Spleen (tissue), 11 donors: ENCODE measurements around the gene DYSF. TPM values are rescaled to one million over a fixed set of nuclear protein-coding genes. Genes with fewer than 3 reads are reported as not detected.

ENCODE experiments used
- DNase-seq: peaks from one replicate; pipeline ENCODE4 v3.0.0-alpha.2; 2020
- H3K27ac ChIP-seq, 8 donors: fragments of 200-600 bp; sonication (generic) in 7 of 8; 1 replicate in 4 of 8; 2 replicates in 4 of 8; pipeline versions ENCODE4 v1.5.0 to v1.8.0; 2016 to 2021; ENCODE audit warnings: inconsistent platforms in 4 of 8, mild to moderate bottlenecking in 4 of 8, moderate library complexity in 1 of 8
- H3K27me3 ChIP-seq, 7 donors: fragments of 200-600 bp; sonication (generic) in 6 of 7; replicated peaks in 1 of 7; 1 replicate in 4 of 7; 2 replicates in 3 of 7; pipeline versions ENCODE4 v1.5.0 to v1.8.0; 2016 to 2021; ENCODE audit warnings: inconsistent platforms in 3 of 7, mild to moderate bottlenecking in 1 of 7
- H3K36me3 ChIP-seq, 6 donors: fragments of 200-600 bp; sonication (generic) in 5 of 6; 1 replicate in 4 of 6; 2 replicates in 2 of 6; pipeline versions ENCODE4 v1.5.0 to v1.8.0; 2016 to 2021; ENCODE audit warnings: inconsistent platforms in 2 of 6
- H3K4me1 ChIP-seq, 6 donors: fragments of 200-600 bp; sonication (generic) in 5 of 6; 1 replicate in 3 of 6; 2 replicates in 3 of 6; pipeline versions ENCODE4 v1.5.0 to v1.8.0; 2016 to 2021; ENCODE audit warnings: inconsistent platforms in 3 of 6
- H3K4me3 ChIP-seq, 8 donors: fragments of 200-600 bp; sonication (generic) in 7 of 8; 1 replicate in 4 of 8; 2 replicates in 4 of 8; pipeline versions ENCODE4 v1.5.0 to v1.8.0; 2016 to 2021; ENCODE audit warnings: inconsistent platforms in 4 of 8, mild to moderate bottlenecking in 4 of 8, moderate library complexity in 2 of 8
- H3K9me3 ChIP-seq, 8 donors: fragments of 200-600 bp; sonication (generic) in 7 of 8; 1 replicate in 4 of 8; 2 replicates in 4 of 8; pipeline versions ENCODE4 v1.5.0 to v1.8.0; 2016 to 2021; ENCODE audit warnings: inconsistent platforms in 4 of 8
- CTCF ChIP-seq, 11 experiments: fragments of 200-600 bp in 7 of 11; fragments of 450-650 bp in 4 of 11; sonication (generic) in 4 of 11; IDR thresholded peaks in 8 of 11; conservative IDR thresholded peaks in 3 of 11; 1 replicate in 7 of 11; 2 replicates in 4 of 11; pipeline versions ENCODE4 v1.4.0 to v1.8.0; 2016 to 2021; ENCODE audit warnings: antibody characterized with exemption in 11 of 11, inconsistent platforms in 4 of 11, mild to moderate bottlenecking in 1 of 11
- POLR2A ChIP-seq, 3 donors: fragments of 450-650 bp; IDR thresholded peaks; one replicate each; pipeline ENCODE4 v1.5.1; 2017; ENCODE audit warnings: antibody characterized with exemption in 3 of 3, mild to moderate bottlenecking in 1 of 3
- POLR2AphosphoS5 ChIP-seq, 3 donors: sonication (generic); formaldehyde crosslinking; IDR thresholded peaks; one replicate each; pipeline ENCODE4 v1.5.1; 2017; ENCODE audit warnings: antibody characterized with exemption in 3 of 3
- WGBS, 5 donors: extraction: QIAGEN DNeasy Blood & Tissue Kit in 3 of 5; methylation state at CpG; one replicate each; pipeline versions ENCODE4 v1.1.5 to v1.1.7; 2013 to 2018; 5-methylcytosine and 5-hydroxymethylcytosine counted together
- intact Hi-C: fragments of 100-400 bp; cut with DNase I; formaldehyde crosslinking; loops from one replicate; pipeline ENCODE4 v1.15.0; 2023; ENCODE audit warnings: low total_unique reads
- polyA plus RNA-seq, 3 donors: library from polyadenylated mRNA; stranded (reverse); fragments of 200-250 nt; gene quantifications; one replicate each; pipeline ENCODE4 v1.2.1, GENCODE V29; 2013
- total RNA-seq, 7 donors: library from RNA; depleted of rRNA in 3 of 7; stranded (reverse); fragments of >200 nt in 3 of 7; fragmentation: NEBNext Ultra II Directional in 4 of 7; extraction: Animal tissue kit (Norgen Biotek cat#: 25700) in 4 of 7; gene quantifications; one replicate each; pipeline versions ENCODE4 v1.1.0 to v1.2.1, GENCODE V29; 2016 to 2021
- donor health status: healthy with polysubstance abuse.
- donor health status: DM: no; HTN: no; CAD: no; lungs with moderate emphysema.
- donor health status: DM: no; HTN: no; CAD: no.
- donor health status: Bipolar disorder and iron deficiency.
- donor health status: healthy.
- donor health status: DM: no; HTN: no; CAD: no.
- donor health status: DM: yes; HTN: yes; CAD: no.

The DYSF gene
- total and polyA plus RNA-seq, 10 donors = 4.0 to 287 (median 124) TPM

- H3K36me3 ChIP-seq = peaks cover 0 to 100% (median 21%) of the 10 kb centered on the region in 6 donors
- TF ChIP-seq POLR2AphosphoS5 (IDR thresholded peaks at IDR 0.05) = no peak
- no peak for TF ChIP-seq POLR2A (IDR thresholded peaks at IDR 0.05)
- no peak for TF ChIP-seq CTCF (IDR thresholded peaks at IDR 0.05 in 8 of 11, conservative IDR thresholded peaks at IDR 0.05 in 3 of 11)
- H3K9me3 ChIP-seq = no peaks in the 10 kb centered on the region
- intact Hi-C loops = no loop called here
- WGBS, 5 donors = 61 to 76% (median 71%) methylated on average over 8 of the region's 8 CpGs
- H3K27me3 ChIP-seq = no peaks in the 10 kb centered on the region
- H3K4me1 ChIP-seq = peaks cover 2 to 24% (median 14%) of the 10 kb centered on the region in 6 donors
- no peak overlapping the region for H3K27ac ChIP-seq
- no peak overlapping the region for H3K4me3 ChIP-seq
- DNase-seq = no peak
Measured at GRCh38 chr2:71599038-71599437, 145.7 kb downstream of the DYSF start.

- peaks cover 0 to 100% (median 21%) of the 10 kb centered on the region in 6 donors for H3K36me3 ChIP-seq
- TF ChIP-seq POLR2A (IDR thresholded peaks at IDR 0.05) (no peak), POLR2AphosphoS5 (IDR thresholded peaks at IDR 0.05) (peak in 1 of 3 donors; percentile 40), CTCF (IDR thresholded peaks at IDR 0.05 in 8 of 11, conservative IDR thresholded peaks at IDR 0.05 in 3 of 11) (no peak)
- peaks cover 0 to 4% (median 0%) of the 10 kb centered on the region in 7 donors for H3K27me3 ChIP-seq
- intact Hi-C loops = no loop called here
- no peak overlapping the region for H3K4me3 ChIP-seq
- no peak overlapping the region for H3K27ac ChIP-seq
- DNase-seq = no peak
- no peaks in the 10 kb centered on the region for H3K9me3 ChIP-seq
- WGBS, 5 donors = 88 to 95% (median 94%) methylated on average over 13 of the region's 13 CpGs
- peaks cover 2 to 31% (median 20%) of the 10 kb centered on the region in 6 donors for H3K4me1 ChIP-seq
Measured at GRCh38 chr2:71599646-71600236, 146.4 kb downstream of the DYSF start.

GRCh38 chr2:71600555-71600954 lies 147.2 kb downstream of the DYSF start:
- Histone ChIP-seq H3K4me3 (no peak overlapping the region), H3K36me3 (peaks cover 0 to 100% (median 21%) of the 10 kb centered on the region in 6 donors), H3K9me3 (no peaks in the 10 kb centered on the region), H3K27me3 (peaks cover 0 to 7% (median 0%) of the 10 kb centered on the region in 7 donors), H3K4me1 (peaks cover 2 to 39% (median 25%) of the 10 kb centered on the region in 6 donors), H3K27ac (no peak overlapping the region)
- WGBS, 5 donors = 87 to 96% (median 94%) methylated on average over 9 of the region's 9 CpGs
- TF ChIP-seq POLR2A (IDR thresholded peaks at IDR 0.05) (no peak), POLR2AphosphoS5 (IDR thresholded peaks at IDR 0.05) (peak in 1 of 3 donors; percentile 55), CTCF (IDR thresholded peaks at IDR 0.05 in 8 of 11, conservative IDR thresholded peaks at IDR 0.05 in 3 of 11) (no peak)
- DNase-seq = peak; percentile 47
- intact Hi-C loops = no loop called here
